ENCODE measurements around the gene DRC7.
"Not testable (repeated sequence)": the region's sequence is repeated elsewhere in the genome, so short reads cannot be mapped to it uniquely, and the experiment has no call there.

Gene DRC7

GRCh38 chr16:57742543-57742942 is 47.9 kb downstream of the DRC7 start:
- Histone ChIP-seq H3K27me3 (no peaks in the 10 kb centered on the region), H3K4me1 (peaks cover 0 to 18% (median 0%) of the 10 kb centered on the region in 4 donors), H3K36me3 (peaks cover 0 to 44% (median 23%) of the 10 kb centered on the region in 3 donors), H3K27ac (no peak overlapping the region), H3K9me3 (no peaks in the 10 kb centered on the region), H3K4me3 (no peak overlapping the region)
- intact Hi-C loops (cut with DNase I; ENCODE audit: low total_unique reads), result no loop called here
- no peak for DNase-seq
- no peak for TF ChIP-seq CTCF (IDR thresholded peaks at IDR 0.05)

- no peak overlapping the region for H3K4me3 ChIP-seq
- H3K27me3 ChIP-seq, result no peaks in the 10 kb centered on the region
- peaks cover 0 to 17% (median 0%) of the 10 kb centered on the region in 4 donors for H3K4me1 ChIP-seq
- peaks cover 0 to 52% (median 24%) of the 10 kb centered on the region in 3 donors for H3K36me3 ChIP-seq
- no peaks in the 10 kb centered on the region for H3K9me3 ChIP-seq
- intact Hi-C loops (cut with DNase I; ENCODE audit: low total_unique reads), result no loop called here
- no peak for TF ChIP-seq CTCF (IDR thresholded peaks at IDR 0.05)
- DNase-seq, result no peak
- H3K27ac ChIP-seq, result no peak overlapping the region
These were observed 48.9 kb downstream of the DRC7 start for GRCh38 chr16:57743458-57743857.

GRCh38 chr16:57743886-57744641 is 49.5 kb downstream of the DRC7 start:
- no peaks in the 10 kb centered on the region for H3K27me3 ChIP-seq
- no peaks in the 10 kb centered on the region for H3K9me3 ChIP-seq
- no peak for TF ChIP-seq CTCF (IDR thresholded peaks at IDR 0.05)
- H3K27ac ChIP-seq, result no peak overlapping the region
- no peak for DNase-seq
- H3K36me3 ChIP-seq, result peaks cover 0 to 57% (median 24%) of the 10 kb centered on the region in 3 donors
- H3K4me3 ChIP-seq, result no peak overlapping the region
- intact Hi-C loops (cut with DNase I; ENCODE audit: low total_unique reads), result no loop called here
- H3K4me1 ChIP-seq, result peaks cover 0 to 16% (median 0%) of the 10 kb centered on the region in 4 donors

- no peak overlapping the region for H3K27ac ChIP-seq
- H3K27me3 ChIP-seq, result no peaks in the 10 kb centered on the region
- intact Hi-C loops (cut with DNase I; ENCODE audit: low total_unique reads), result no loop called here
- no peak for DNase-seq
- H3K36me3 ChIP-seq, result peaks cover 0 to 58% (median 24%) of the 10 kb centered on the region in 3 donors
- TF ChIP-seq CTCF (IDR thresholded peaks at IDR 0.05), result no peak
- no peak overlapping the region for H3K4me3 ChIP-seq
- H3K4me1 ChIP-seq, result peaks cover 0 to 10% (median 0%) of the 10 kb centered on the region in 4 donors
- no peaks in the 10 kb centered on the region for H3K9me3 ChIP-seq
These were observed 50.0 kb downstream of the DRC7 start for GRCh38 chr16:57744642-57744903.

GRCh38 chr16:57745768-57746167 is 51.2 kb downstream of the DRC7 start:
- intact Hi-C loops (cut with DNase I; ENCODE audit: low total_unique reads), result no loop called here
- H3K9me3 ChIP-seq, result no peaks in the 10 kb centered on the region
- peaks cover 0 to under 1% (median 0%) of the 10 kb centered on the region in 4 donors for H3K4me1 ChIP-seq
- H3K36me3 ChIP-seq, result peaks cover 0 to 60% (median 26%) of the 10 kb centered on the region in 3 donors
- no peak for TF ChIP-seq CTCF (IDR thresholded peaks at IDR 0.05)
- no peak overlapping the region for H3K4me3 ChIP-seq
- no peak overlapping the region for H3K27ac ChIP-seq
- H3K27me3 ChIP-seq, result no peaks in the 10 kb centered on the region
- no peak for DNase-seq

GRCh38 chr16:57746316-57746715 is 51.7 kb downstream of the DRC7 start:
- H3K4me1 ChIP-seq; H3K4me3 ChIP-seq; DNase-seq; H3K9me3 ChIP-seq; H3K27ac ChIP-seq; H3K27me3 ChIP-seq; intact Hi-C loops (cut with DNase I; ENCODE audit: low total_unique reads): not testable (repeated sequence)
- H3K36me3 ChIP-seq, result peaks cover 3 to 65% (median 31%) of the 10 kb centered on the region in 3 donors
